Loucy (cell line): ENCODE results near the gene CCDC107.

Experiments
- EZH2phosphoT487 ChIP-seq: fragments of 200-600 bp; IDR thresholded peaks from 2 replicates; pipeline ENCODE4 v1.6.1; 2018; ENCODE audit warnings: antibody characterized with exemption, mild to moderate bottlenecking, moderate library complexity, borderline replicate concordance
- TF ChIP-seq, protein P1 (sequence below): fragments of 200-600 bp; sonication (generic); conservative IDR thresholded peaks from 2 replicates; pipeline ENCODE4 v1.5.1; 2014; ENCODE audit warnings: mild to moderate bottlenecking, antibody characterized with exemption, low read length

DNA sequence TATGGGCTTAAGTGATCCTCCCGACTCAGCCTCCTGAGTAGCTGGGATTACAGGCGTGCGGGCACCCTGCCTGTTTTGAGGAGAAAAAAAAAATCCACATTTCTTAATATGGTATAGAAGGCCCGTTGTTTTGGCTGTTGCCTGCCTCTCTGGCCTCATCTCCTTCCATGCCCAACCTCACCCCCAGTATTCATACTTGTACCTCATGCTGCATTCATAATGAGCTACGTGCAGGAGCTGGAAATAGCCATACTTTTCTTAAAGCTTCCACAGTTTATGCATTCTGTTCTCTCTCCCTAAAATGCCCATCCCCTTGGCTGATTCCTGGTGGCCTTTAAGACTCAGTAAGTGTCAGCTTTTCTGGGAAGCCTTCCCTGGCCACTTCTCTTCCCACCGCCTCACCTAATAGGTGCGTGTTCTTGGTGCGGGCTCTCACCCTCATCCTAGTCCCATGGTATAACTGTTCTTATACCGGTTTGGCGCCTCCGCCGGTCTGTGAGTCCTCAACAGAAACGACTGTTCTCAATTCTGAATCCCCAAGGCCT is 33.7 kb downstream of the CCDC107 start:
- TF ChIP-seq, protein P1, sequence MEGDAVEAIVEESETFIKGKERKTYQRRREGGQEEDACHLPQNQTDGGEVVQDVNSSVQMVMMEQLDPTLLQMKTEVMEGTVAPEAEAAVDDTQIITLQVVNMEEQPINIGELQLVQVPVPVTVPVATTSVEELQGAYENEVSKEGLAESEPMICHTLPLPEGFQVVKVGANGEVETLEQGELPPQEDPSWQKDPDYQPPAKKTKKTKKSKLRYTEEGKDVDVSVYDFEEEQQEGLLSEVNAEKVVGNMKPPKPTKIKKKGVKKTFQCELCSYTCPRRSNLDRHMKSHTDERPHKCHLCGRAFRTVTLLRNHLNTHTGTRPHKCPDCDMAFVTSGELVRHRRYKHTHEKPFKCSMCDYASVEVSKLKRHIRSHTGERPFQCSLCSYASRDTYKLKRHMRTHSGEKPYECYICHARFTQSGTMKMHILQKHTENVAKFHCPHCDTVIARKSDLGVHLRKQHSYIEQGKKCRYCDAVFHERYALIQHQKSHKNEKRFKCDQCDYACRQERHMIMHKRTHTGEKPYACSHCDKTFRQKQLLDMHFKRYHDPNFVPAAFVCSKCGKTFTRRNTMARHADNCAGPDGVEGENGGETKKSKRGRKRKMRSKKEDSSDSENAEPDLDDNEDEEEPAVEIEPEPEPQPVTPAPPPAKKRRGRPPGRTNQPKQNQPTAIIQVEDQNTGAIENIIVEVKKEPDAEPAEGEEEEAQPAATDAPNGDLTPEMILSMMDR: no peak
- TF ChIP-seq EZH2phosphoT487: no peak
